ENCODE results near the gene SLC16A6.
A peak's percentile ranks its signal among the peaks of the same experiment; 100 is the strongest.
"Not testable (repeated sequence)": the region's sequence is repeated elsewhere in the genome, so short reads cannot be mapped to it uniquely, and the experiment has no call there.

SLC16A6 gene

GRCh38 chr17:68260051-68260762, 30.7 kb downstream of the SLC16A6 start:
- H3K4me1 ChIP-seq (ENCODE audit: low read length): peaks cover 18% of the 10 kb centered on the region
- H3K9me3 ChIP-seq (replicated peaks; ENCODE audit: insufficient read depth, low read length): no peaks in the 10 kb centered on the region
- TF ChIP-seq, protein P1, sequence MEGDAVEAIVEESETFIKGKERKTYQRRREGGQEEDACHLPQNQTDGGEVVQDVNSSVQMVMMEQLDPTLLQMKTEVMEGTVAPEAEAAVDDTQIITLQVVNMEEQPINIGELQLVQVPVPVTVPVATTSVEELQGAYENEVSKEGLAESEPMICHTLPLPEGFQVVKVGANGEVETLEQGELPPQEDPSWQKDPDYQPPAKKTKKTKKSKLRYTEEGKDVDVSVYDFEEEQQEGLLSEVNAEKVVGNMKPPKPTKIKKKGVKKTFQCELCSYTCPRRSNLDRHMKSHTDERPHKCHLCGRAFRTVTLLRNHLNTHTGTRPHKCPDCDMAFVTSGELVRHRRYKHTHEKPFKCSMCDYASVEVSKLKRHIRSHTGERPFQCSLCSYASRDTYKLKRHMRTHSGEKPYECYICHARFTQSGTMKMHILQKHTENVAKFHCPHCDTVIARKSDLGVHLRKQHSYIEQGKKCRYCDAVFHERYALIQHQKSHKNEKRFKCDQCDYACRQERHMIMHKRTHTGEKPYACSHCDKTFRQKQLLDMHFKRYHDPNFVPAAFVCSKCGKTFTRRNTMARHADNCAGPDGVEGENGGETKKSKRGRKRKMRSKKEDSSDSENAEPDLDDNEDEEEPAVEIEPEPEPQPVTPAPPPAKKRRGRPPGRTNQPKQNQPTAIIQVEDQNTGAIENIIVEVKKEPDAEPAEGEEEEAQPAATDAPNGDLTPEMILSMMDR (IDR thresholded peaks at IDR 0.05; ENCODE audit: low read length): no peak
- H3F3A ChIP-seq (ENCODE audit: insufficient read depth, low read length): peaks cover 10% of the 10 kb centered on the region; the same call in 1 of the 2 replicates
- DNase-seq: no peak
- no peaks in the 10 kb centered on the region for H3K79me2 ChIP-seq (ENCODE audit: low read length)
- H3K9ac ChIP-seq (ENCODE audit: low read length): no peak overlapping the region
- no peak overlapping the region for H3K4me3 ChIP-seq (ENCODE audit: low read length)
- no peaks in the 10 kb centered on the region for H3K27me3 ChIP-seq (replicated peaks; ENCODE audit: insufficient read depth, low read length)
- H3K36me3 ChIP-seq (replicated peaks; ENCODE audit: insufficient read depth, low read length): no peaks in the 10 kb centered on the region
- H3K27ac ChIP-seq (ENCODE audit: low read length): no peak overlapping the region
- no peaks in the 10 kb centered on the region for H3K9me2 ChIP-seq (replicated peaks; ENCODE audit: insufficient read depth, low read length)
- H2AFZ ChIP-seq (ENCODE audit: low read length): no peak overlapping the region
- no peak overlapping the region; the same call in 1 of the 2 replicates for H3K4me2 ChIP-seq (ENCODE audit: low read depth, low read length)
- no peaks in the 10 kb centered on the region for H4K20me1 ChIP-seq (ENCODE audit: insufficient read depth, low read length)

DNA sequence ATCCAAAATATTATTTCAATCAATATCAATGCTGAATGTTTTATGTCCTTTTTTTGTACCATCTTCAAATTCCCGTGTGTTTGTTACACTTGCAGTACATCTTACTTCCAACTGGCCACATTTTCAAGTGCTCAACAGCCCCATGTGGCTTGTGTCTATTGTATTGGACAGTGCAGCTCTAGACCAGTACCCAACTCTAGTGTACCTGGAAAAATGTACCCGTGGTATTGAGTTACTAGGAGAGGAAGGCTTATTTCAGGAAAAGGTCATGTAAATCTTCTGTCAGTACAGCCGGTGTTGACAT, 31.3 kb downstream of the SLC16A6 start:
- not testable (repeated sequence) for H3K79me2 ChIP-seq (ENCODE audit: low read length); H3K9me3 ChIP-seq (replicated peaks; ENCODE audit: insufficient read depth, low read length); H4K20me1 ChIP-seq (ENCODE audit: insufficient read depth, low read length); H3K27me3 ChIP-seq (replicated peaks; ENCODE audit: insufficient read depth, low read length); H2AFZ ChIP-seq (ENCODE audit: low read length); DNase-seq; H3K36me3 ChIP-seq (replicated peaks; ENCODE audit: insufficient read depth, low read length); H3K9me2 ChIP-seq (replicated peaks; ENCODE audit: insufficient read depth, low read length)
- H3F3A ChIP-seq (ENCODE audit: insufficient read depth, low read length): peaks cover 10% of the 10 kb centered on the region; the same call in 1 of the 2 replicates
- H3K27ac ChIP-seq (ENCODE audit: low read length): peak overlapping the region; percentile 79
- peak overlapping the region; percentile 54; the same call in 1 of the 2 replicates for H3K9ac ChIP-seq (ENCODE audit: low read length)
- peak overlapping the region; percentile 48 for H3K4me2 ChIP-seq (ENCODE audit: low read depth, low read length)
- H3K4me3 ChIP-seq (ENCODE audit: low read length): peak overlapping the region; percentile 34; the same call in 1 of the 2 replicates
- H3K4me1 ChIP-seq (ENCODE audit: low read length): peaks cover 18% of the 10 kb centered on the region

DNA sequence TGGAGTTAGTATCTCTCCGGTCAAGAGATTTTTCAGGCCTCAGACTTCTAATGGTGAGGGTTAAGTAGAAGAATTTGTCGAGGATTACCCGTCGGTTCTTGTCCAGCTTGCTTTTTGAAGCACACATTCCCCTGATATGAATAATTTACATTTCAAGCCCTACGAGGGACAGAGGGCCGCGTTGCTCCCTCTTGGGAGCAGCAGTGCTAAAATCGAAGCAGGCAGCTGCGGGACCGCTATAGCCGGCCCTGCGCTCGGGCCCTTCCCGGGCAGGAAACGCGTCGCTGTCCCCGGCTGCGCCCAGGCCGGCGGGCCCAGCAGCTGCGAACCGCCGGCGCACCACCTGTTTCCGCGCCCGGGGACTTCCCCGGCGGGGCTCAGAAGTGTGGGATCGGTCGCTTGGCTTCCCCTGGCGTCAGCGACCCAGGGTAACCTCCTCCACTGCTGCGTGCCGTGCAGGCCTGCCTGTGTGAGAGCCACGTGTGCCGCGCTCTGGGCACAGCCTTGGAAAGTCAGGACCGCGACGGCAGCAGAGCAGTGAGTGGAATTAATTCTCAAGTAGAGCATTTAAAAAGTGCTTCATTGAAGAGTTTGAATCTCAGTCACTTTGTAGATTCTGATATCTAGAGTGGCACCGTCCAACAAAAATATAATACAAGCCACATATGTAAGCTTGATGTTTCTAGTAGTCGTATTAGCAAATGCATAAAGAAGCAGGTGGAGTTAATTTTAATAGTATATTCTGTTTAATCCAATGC, 31.9 kb downstream of the SLC16A6 start:
- Histone ChIP-seq H3K4me3 (ENCODE audit: low read length) (peak overlapping the region; percentile 34; the same call in 1 of the 2 replicates), H2AFZ (ENCODE audit: low read length) (peak overlapping the region; percentile 45; the same call in 1 of the 2 replicates), H3K9ac (ENCODE audit: low read length) (peak overlapping the region; percentile 73), H3K27ac (ENCODE audit: low read length) (peak overlapping the region; percentile 80), H3K4me1 (ENCODE audit: low read length) (peaks cover 18% of the 10 kb centered on the region), H3F3A (ENCODE audit: insufficient read depth, low read length) (peaks cover 10% of the 10 kb centered on the region; the same call in 1 of the 2 replicates), H3K4me2 (ENCODE audit: low read depth, low read length) (peak overlapping the region; percentile 68)
- H3K9me3 ChIP-seq (replicated peaks; ENCODE audit: insufficient read depth, low read length); H3K9me2 ChIP-seq (replicated peaks; ENCODE audit: insufficient read depth, low read length); H4K20me1 ChIP-seq (ENCODE audit: insufficient read depth, low read length); H3K27me3 ChIP-seq (replicated peaks; ENCODE audit: insufficient read depth, low read length); H3K79me2 ChIP-seq (ENCODE audit: low read length); H3K36me3 ChIP-seq (replicated peaks; ENCODE audit: insufficient read depth, low read length): not testable (repeated sequence)
- DNase-seq: peak; percentile 80

DNA sequence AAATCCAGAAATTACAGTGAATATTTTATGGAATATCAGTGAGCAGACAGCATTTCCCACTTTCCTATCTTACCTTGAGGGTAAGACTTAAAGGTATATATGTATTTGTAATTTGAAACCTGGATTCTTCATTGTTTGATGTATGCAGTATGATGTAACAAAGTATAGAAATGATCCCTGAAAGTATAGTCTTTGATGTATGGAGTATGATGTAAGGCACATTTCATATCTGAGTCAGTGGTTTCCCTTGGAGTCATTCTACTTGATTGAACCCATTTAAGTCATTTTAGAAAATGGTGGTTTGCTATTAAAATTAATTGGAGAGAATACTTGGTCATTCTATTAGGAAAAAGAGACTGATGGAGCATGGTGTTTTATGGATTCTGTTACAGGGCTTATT, 33.0 kb downstream of the SLC16A6 start:
- Histone ChIP-seq H3K27ac (ENCODE audit: low read length) (peak overlapping the region; percentile 80; the same call in 1 of the 2 replicates), H3K9me2 (replicated peaks; ENCODE audit: insufficient read depth, low read length) (no peaks in the 10 kb centered on the region), H3F3A (ENCODE audit: insufficient read depth, low read length) (peaks cover 4% of the 10 kb centered on the region; the same call in 1 of the 2 replicates), H2AFZ (ENCODE audit: low read length) (no peak overlapping the region), H3K27me3 (replicated peaks; ENCODE audit: insufficient read depth, low read length) (no peaks in the 10 kb centered on the region), H3K4me1 (ENCODE audit: low read length) (peaks cover 15% of the 10 kb centered on the region), H3K9me3 (replicated peaks; ENCODE audit: insufficient read depth, low read length) (no peaks in the 10 kb centered on the region), H4K20me1 (ENCODE audit: insufficient read depth, low read length) (no peaks in the 10 kb centered on the region), H3K36me3 (replicated peaks; ENCODE audit: insufficient read depth, low read length) (no peaks in the 10 kb centered on the region), H3K4me2 (ENCODE audit: low read depth, low read length) (no peak overlapping the region), H3K9ac (ENCODE audit: low read length) (no peak overlapping the region), H3K79me2 (ENCODE audit: low read length) (no peaks in the 10 kb centered on the region), H3K4me3 (ENCODE audit: low read length) (no peak overlapping the region)
- TF ChIP-seq EZH2phosphoT487 (IDR thresholded peaks at IDR 0.05; ENCODE audit: low read length): no peak
- TF ChIP-seq EZH2 (optimal IDR thresholded peaks at IDR 0.05; ENCODE audit: low read depth, low read length): no peak
- TF ChIP-seq, protein P1 (IDR thresholded peaks at IDR 0.05; ENCODE audit: low read length): no peak
- no peak for DNase-seq

DNA sequence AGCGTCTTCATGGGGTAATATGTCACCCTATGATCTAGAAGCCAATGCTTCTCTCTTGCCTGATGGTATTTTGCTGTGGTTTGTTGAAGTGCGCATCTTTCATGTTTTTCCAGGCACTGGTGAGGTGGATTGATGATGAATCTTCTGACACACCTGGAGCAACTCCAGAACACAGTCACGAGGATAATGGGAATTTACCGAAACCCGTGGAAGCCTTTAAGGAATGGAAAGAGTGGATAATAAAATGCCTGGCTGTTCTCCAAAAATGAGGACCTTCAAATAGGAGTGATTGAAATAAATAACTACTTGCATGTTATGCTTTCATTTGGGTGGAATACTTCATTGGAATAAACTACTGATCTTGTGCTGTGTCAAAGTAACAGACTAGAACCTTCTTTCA, 34.2 kb downstream of the SLC16A6 start:
- not testable (repeated sequence) for DNase-seq; H3K36me3 ChIP-seq (replicated peaks; ENCODE audit: insufficient read depth, low read length); H3K79me2 ChIP-seq (ENCODE audit: low read length); H3F3A ChIP-seq (ENCODE audit: insufficient read depth, low read length); H3K27me3 ChIP-seq (replicated peaks; ENCODE audit: insufficient read depth, low read length); H3K4me3 ChIP-seq (ENCODE audit: low read length); H2AFZ ChIP-seq (ENCODE audit: low read length); H3K9me2 ChIP-seq (replicated peaks; ENCODE audit: insufficient read depth, low read length); H4K20me1 ChIP-seq (ENCODE audit: insufficient read depth, low read length); H3K9ac ChIP-seq (ENCODE audit: low read length); H3K27ac ChIP-seq (ENCODE audit: low read length); H3K4me2 ChIP-seq (ENCODE audit: low read depth, low read length); H3K9me3 ChIP-seq (replicated peaks; ENCODE audit: insufficient read depth, low read length)
- H3K4me1 ChIP-seq (ENCODE audit: low read length): peaks cover 15% of the 10 kb centered on the region

Measured in MM.1S (cell line).